HG03565 (cell line): ENCODE data around the gene ICE1.
A peak's percentile ranks its signal among the peaks of the same experiment; 100 is the strongest.
"Not testable (repeated sequence)": the region's sequence is repeated elsewhere in the genome, so short reads cannot be mapped to it uniquely, and the experiment has no call there.

Experiments
- ATAC-seq: cut with Tn5 transposase; IDR thresholded peaks from one replicate; pipeline ENCODE4 v1.9.1; 2021; ENCODE audit warnings: mild to moderate bottlenecking, moderate library complexity; ENCODE audit not compliant: unreplicated experiment

ICE1 gene

GRCh38 chr5:5421961-5422818 is at the start of gene ICE1:
ICE1 (plus strand) TSS chr5:5422677; CDS start chr5:5422916, 239 bp downstream.
- peak; percentile 70 for ATAC-seq

GRCh38 chr5:5372930-5373329 is 49.5 kb upstream of the ICE1 start:
- ATAC-seq, result no peak

GRCh38 chr5:5373351-5373989 is 49.0 kb upstream of the ICE1 start:
- no peak for ATAC-seq

- no peak for ATAC-seq
Measured at GRCh38 chr5:5374009-5374715, 48.3 kb upstream of the ICE1 start.

GRCh38 chr5:5377780-5378179 is 44.7 kb upstream of the ICE1 start:
- no peak for ATAC-seq

GRCh38 chr5:5378531-5378930 is 43.9 kb upstream of the ICE1 start:
- ATAC-seq, result no peak

- ATAC-seq, result no peak
Measured at GRCh38 chr5:5380298-5380697, 42.2 kb upstream of the ICE1 start.

GRCh38 chr5:5381310-5381913 is 41.1 kb upstream of the ICE1 start:
- no peak for ATAC-seq

- ATAC-seq, result no peak
Measured at GRCh38 chr5:5383461-5383860, 39.0 kb upstream of the ICE1 start.

- no peak for ATAC-seq
Measured at GRCh38 chr5:5384660-5385330, 37.7 kb upstream of the ICE1 start.

- no peak for ATAC-seq
Measured at GRCh38 chr5:5385331-5385662, 37.2 kb upstream of the ICE1 start.

- ATAC-seq, result no peak
Measured at GRCh38 chr5:5386329-5386728, 36.1 kb upstream of the ICE1 start.

GRCh38 chr5:5387192-5387591 is 35.3 kb upstream of the ICE1 start:
- no peak for ATAC-seq

- ATAC-seq, result no peak
Measured at GRCh38 chr5:5387777-5388176, 34.7 kb upstream of the ICE1 start.

GRCh38 chr5:5390121-5390869 is 32.2 kb upstream of the ICE1 start:
- ATAC-seq, result not testable (repeated sequence)

GRCh38 chr5:5392504-5392903 is 30.0 kb upstream of the ICE1 start:
- ATAC-seq, result not testable (repeated sequence)

GRCh38 chr5:5394384-5394986 is 28.0 kb upstream of the ICE1 start:
- not testable (repeated sequence) for ATAC-seq

- not testable (repeated sequence) for ATAC-seq
Measured at GRCh38 chr5:5395093-5395492, 27.4 kb upstream of the ICE1 start.

GRCh38 chr5:5398071-5398470 is 24.4 kb upstream of the ICE1 start:
- no peak for ATAC-seq

- ATAC-seq, result no peak
Measured at GRCh38 chr5:5401095-5401494, 21.4 kb upstream of the ICE1 start.
